Measurements from ENCODE around the gene CLDN9.

CLDN9 gene

GRCh38 chr16:3012828-3013420, at the start of gene CLDN9:
CLDN9 (plus strand) TSS chr16:3012923; CDS start chr16:3013363, 440 bp downstream.
- no peak for DNase-seq

GRCh38 chr16:2963074-2963722, 49.5 kb upstream of the CLDN9 start:
- DNase-seq: no peak

GRCh38 chr16:2963723-2964474, 48.8 kb upstream of the CLDN9 start, which contains the start of gene KREMEN2:
KREMEN2 (plus strand) TSS chr16:2964275; CDS start chr16:2964521, 246 bp downstream.
- no peak for DNase-seq

GRCh38 chr16:2964475-2965336, 48.0 kb upstream of the CLDN9 start:
- peak; percentile 39 for DNase-seq

GRCh38 chr16:2966043-2966807, 46.5 kb upstream of the CLDN9 start:
- DNase-seq: no peak

- DNase-seq: no peak
Measured at GRCh38 chr16:2966808-2967191, 45.9 kb upstream of the CLDN9 start.

- no peak for DNase-seq
Measured at GRCh38 chr16:2967211-2967631, 45.5 kb upstream of the CLDN9 start.

- no peak for DNase-seq
Measured at GRCh38 chr16:2967721-2968161, 45.0 kb upstream of the CLDN9 start.

GRCh38 chr16:2968368-2968737, 44.4 kb upstream of the CLDN9 start:
- no peak for DNase-seq

GRCh38 chr16:2968738-2969544, 43.8 kb upstream of the CLDN9 start, which contains the start of gene PAQR4:
PAQR4 (plus strand) TSS chr16:2969348; CDS start chr16:2969675, 327 bp downstream.
- peak; percentile 69 for DNase-seq

GRCh38 chr16:2969545-2970521, 42.9 kb upstream of the CLDN9 start:
- peak; percentile 46 for DNase-seq

GRCh38 chr16:2970563-2970962, 42.2 kb upstream of the CLDN9 start:
- DNase-seq: no peak

GRCh38 chr16:2971134-2971984, 41.4 kb upstream of the CLDN9 start:
- DNase-seq: no peak

GRCh38 chr16:2971985-2972784, 40.5 kb upstream of the CLDN9 start:
- DNase-seq: no peak

GRCh38 chr16:2973093-2973492, 39.6 kb upstream of the CLDN9 start:
- no peak for DNase-seq

GRCh38 chr16:2973605-2974318, 39.0 kb upstream of the CLDN9 start:
- no peak for DNase-seq

GRCh38 chr16:2974319-2975056, 38.2 kb upstream of the CLDN9 start:
- no peak for DNase-seq
